Caco-2 (cell line): ENCODE data around the gene CRABP1. TPM values are rescaled to one million over a fixed set of nuclear protein-coding genes. Genes with fewer than 3 reads are reported as not detected.

Experiments
- BruUV-seq: library from RNA; stranded (reverse); fragments of 400-500 nt; replicated peaks from 2 replicates; lab custom pipeline; 2021; lab: Mats Ljungman, UMichigan
- CTCF ChIA-PET: fragments of 300-600 bp; sonication (Branson Sonifier 250); formaldehyde crosslinking; loops from one replicate; lab custom pipeline; 2022; ENCODE audit warnings: antibody characterized with exemption; lab: Charles Lee
- POLR2A ChIA-PET: fragments of 300-600 bp; sonication (Branson Sonifier 250); formaldehyde crosslinking; loops from one replicate; lab custom pipeline; 2022; ENCODE audit warnings: antibody characterized with exemption; lab: Charles Lee
- DNase-seq, 2 experiments: peaks; one replicate each; pipeline versions ENCODE4 v3.0.0 to v3.0.0-alpha.2; 2020 to 2022
- H3K27me3 ChIP-seq: replicated peaks from 2 replicates; pipeline ENCODE4 v1.6.0; 2011; ENCODE audit warnings: low read length; ENCODE audit not compliant: control insufficient read depth, insufficient read depth
- H3K36me3 ChIP-seq: 2 replicates; pipeline ENCODE4 v1.5.1; 2011; ENCODE audit warnings: low read length; ENCODE audit not compliant: control insufficient read depth, insufficient read depth
- H3K4me1 ChIP-seq: fragments of 250-450 bp; sonication (Bioruptor Pico); 2 replicates; pipeline ENCODE4 v1.5.1; 2020; ENCODE audit warnings: mild to moderate bottlenecking
- H3K4me3 ChIP-seq: 2 replicates; pipeline ENCODE4 v1.5.1; 2011; ENCODE audit warnings: low read depth, mild to moderate bottlenecking, control low read depth, low read length
- H3K9me3 ChIP-seq: fragments of 250-450 bp; sonication (Bioruptor Pico); 2 replicates; pipeline ENCODE4 v1.5.1; 2020; ENCODE audit warnings: mild to moderate bottlenecking, moderate library complexity
- H3K27ac Mint-ChIP-seq: one replicate; pipeline ENCODE4 v1.8.0; 2022; ENCODE audit warnings: mixed read lengths; ENCODE audit not compliant: unreplicated experiment
- H3K27me3 Mint-ChIP-seq: one replicate; pipeline ENCODE4 v1.8.0; 2022; ENCODE audit warnings: mixed read lengths; ENCODE audit not compliant: insufficient read depth, unreplicated experiment
- H3K36me3 Mint-ChIP-seq: one replicate; pipeline ENCODE4 v1.8.0; 2022; ENCODE audit warnings: mild to moderate bottlenecking, mixed read lengths; ENCODE audit not compliant: insufficient read depth, unreplicated experiment
- H3K4me1 Mint-ChIP-seq: one replicate; pipeline ENCODE4 v1.8.0; 2022; ENCODE audit warnings: low read depth, mixed read lengths; ENCODE audit not compliant: unreplicated experiment
- H3K4me3 Mint-ChIP-seq: one replicate; pipeline ENCODE4 v1.8.0; 2022; ENCODE audit warnings: mild to moderate bottlenecking, moderate library complexity, mixed read lengths; ENCODE audit not compliant: unreplicated experiment
- H3K9me3 Mint-ChIP-seq: one replicate; pipeline ENCODE4 v1.8.0; 2022; ENCODE audit warnings: mixed read lengths; ENCODE audit not compliant: unreplicated experiment
- CTCF ChIP-seq, 2 experiments: fragments of 200-600 bp in 1 of 2; IDR thresholded peaks; 1 replicate in 1 of 2; 2 replicates in 1 of 2; pipeline versions ENCODE4 v1.5.1 to v1.8.0; 2011 to 2022; ENCODE audit warnings: antibody characterized with exemption in 1 of 2, control low read depth in 1 of 2, inconsistent platforms in 1 of 2, low read depth in 1 of 2, low read length in 1 of 2, mild to moderate bottlenecking in 1 of 2, moderate library complexity in 1 of 2; ENCODE audit not compliant: insufficient read depth in 1 of 2, severe bottlenecking in 1 of 2, unreplicated experiment in 1 of 2
- intact Hi-C: fragments of 100-400 bp; cut with micrococcal nuclease; formaldehyde crosslinking; loops from one replicate; pipeline ENCODE4 v1.10.0; 2022; ENCODE audit not compliant: unreplicated experiment
- total RNA-seq: library from RNA; stranded (reverse); gene quantifications from 2 replicates; pipeline ENCODE4 v1.2.3, GENCODE V29; 2022

Gene CRABP1
- total RNA-seq, 1 experiment from 2014 or later = 113 TPM

- intact Hi-C loops = no loop called here
- H3K4me1 ChIP-seq = no peaks in the 10 kb centered on the region
- H3K27me3 Mint-ChIP-seq = no peaks in the 10 kb centered on the region
- BruUV-seq = no TSS peak
- no peaks in the 10 kb centered on the region for H3K36me3 Mint-ChIP-seq
- H3K27ac Mint-ChIP-seq = no peak overlapping the region
- POLR2A ChIA-PET = no interaction called here
- H3K4me3 Mint-ChIP-seq = no peak overlapping the region
- H3K9me3 ChIP-seq = no peaks in the 10 kb centered on the region
- no peaks in the 10 kb centered on the region for H3K36me3 ChIP-seq
- no peak overlapping the region for H3K4me3 ChIP-seq
- CTCF ChIA-PET = interaction anchor here (0.7 kb wide), 1 partner anchor 12 kb away, joined by 5 read pairs; no protein-coding TSS in a partner anchor
- no peaks in the 10 kb centered on the region for H3K27me3 ChIP-seq
- no peak for TF ChIP-seq CTCF (IDR thresholded peaks at IDR 0.05; ENCODE audit: insufficient read depth in 1 of 2, low read depth in 1 of 2, low read length in 1 of 2, severe bottlenecking in 1 of 2, unreplicated experiment in 1 of 2)
- H3K9me3 Mint-ChIP-seq = no peaks in the 10 kb centered on the region
- H3K4me1 Mint-ChIP-seq = no peaks in the 10 kb centered on the region
- no peak for DNase-seq
Measured at GRCh38 chr15:78382114-78382880, 42.1 kb downstream of the CRABP1 start.

GRCh38 chr15:78384651-78385050 lies 44.5 kb downstream of the CRABP1 start:
- Histone ChIP-seq H3K27me3 (no peaks in the 10 kb centered on the region), H3K9me3 (no peaks in the 10 kb centered on the region), H3K36me3 (no peaks in the 10 kb centered on the region), H3K4me1 (peaks cover 8% of the 10 kb centered on the region; the same call in 1 of the 2 replicates), H3K4me3 (no peak overlapping the region)
- CTCF ChIA-PET = no interaction called here
- Mint-ChIP-seq H3K4me1 (no peaks in the 10 kb centered on the region), H3K36me3 (no peaks in the 10 kb centered on the region), H3K27me3 (no peaks in the 10 kb centered on the region), H3K27ac (no peak overlapping the region), H3K9me3 (no peaks in the 10 kb centered on the region), H3K4me3 (no peak overlapping the region)
- BruUV-seq = no TSS peak
- intact Hi-C loops = no loop called here
- no peak for TF ChIP-seq CTCF (IDR thresholded peaks at IDR 0.05; ENCODE audit: insufficient read depth in 1 of 2, low read depth in 1 of 2, low read length in 1 of 2, severe bottlenecking in 1 of 2, unreplicated experiment in 1 of 2)
- no peak for DNase-seq
- POLR2A ChIA-PET = no interaction called here

GRCh38 chr15:78387246-78388037 lies 47.3 kb downstream of the CRABP1 start:
- no peaks in the 10 kb centered on the region for H3K36me3 Mint-ChIP-seq
- no peak overlapping the region for H3K4me3 ChIP-seq
- ChIA-PET POLR2A (no interaction called here), CTCF (no interaction called here)
- H3K4me1 Mint-ChIP-seq = no peaks in the 10 kb centered on the region
- H3K4me1 ChIP-seq = peaks cover 8% of the 10 kb centered on the region; the same call in 1 of the 2 replicates
- H3K9me3 Mint-ChIP-seq = no peaks in the 10 kb centered on the region
- no peak for TF ChIP-seq CTCF (IDR thresholded peaks at IDR 0.05; ENCODE audit: insufficient read depth in 1 of 2, low read depth in 1 of 2, low read length in 1 of 2, severe bottlenecking in 1 of 2, unreplicated experiment in 1 of 2)
- no peaks in the 10 kb centered on the region for H3K27me3 ChIP-seq
- H3K36me3 ChIP-seq = no peaks in the 10 kb centered on the region
- BruUV-seq = no TSS peak
- H3K27ac Mint-ChIP-seq = no peak overlapping the region
- H3K27me3 Mint-ChIP-seq = no peaks in the 10 kb centered on the region
- intact Hi-C loops = no loop called here
- H3K4me3 Mint-ChIP-seq = no peak overlapping the region
- DNase-seq = no peak
- H3K9me3 ChIP-seq = no peaks in the 10 kb centered on the region
